ENCODE data around the gene TMEM128.

- no peak for TF ChIP-seq CTCF (IDR thresholded peaks at IDR 0.05)
- TF ChIP-seq POLR2A (IDR thresholded peaks at IDR 0.05) = no peak
- no peak for TF ChIP-seq POLR2AphosphoS5 (IDR thresholded peaks at IDR 0.05)
Observed at GRCh38 chr4:4293279-4293678, 45.3 kb upstream of the TMEM128 start.
